Suppressor macrophage treated with lipopolysaccharide for 4 hours (primary cell): Measurements from ENCODE around the gene ITCH.
"Not testable (repeated sequence)": the region's sequence is repeated elsewhere in the genome, so short reads cannot be mapped to it uniquely, and the experiment has no call there.

Source experiments
- DNase-seq: peaks from one replicate; pipeline ENCODE4 v3.0.0-alpha.2; 2020

The ITCH gene

GRCh38 chr20:34514897-34515483 lies 151.9 kb downstream of the ITCH start:
- peak; percentile 21 for DNase-seq

- DNase-seq = peak; percentile 34
These were observed 152.6 kb downstream of the ITCH start for GRCh38 chr20:34515484-34516246.

GRCh38 chr20:34516247-34517113 lies 153.4 kb downstream of the ITCH start, which contains the start of gene DYNLRB1:
TSS of gene DYNLRB1 (plus strand) at chr20:34516422. CDS start at chr20:34516459, 37 bp downstream.
- peak; percentile 99 for DNase-seq

GRCh38 chr20:34517114-34517505 lies 154.0 kb downstream of the ITCH start:
- DNase-seq = peak; percentile 41

- not testable (repeated sequence) for DNase-seq
These were observed 155.8 kb downstream of the ITCH start for GRCh38 chr20:34518863-34519262.

GRCh38 chr20:34519841-34520240 lies 156.8 kb downstream of the ITCH start:
- DNase-seq = not testable (repeated sequence)

GRCh38 chr20:34522969-34523871 lies 160.1 kb downstream of the ITCH start:
- DNase-seq = peak; percentile 21

GRCh38 chr20:34524426-34524825 lies 161.4 kb downstream of the ITCH start:
- no peak for DNase-seq

- no peak for DNase-seq
These were observed 162.3 kb downstream of the ITCH start for GRCh38 chr20:34525342-34525708.

GRCh38 chr20:34525709-34526416 lies 162.8 kb downstream of the ITCH start:
- peak; percentile 4 for DNase-seq

GRCh38 chr20:34526466-34526865 lies 163.4 kb downstream of the ITCH start:
- DNase-seq = no peak

GRCh38 chr20:34527016-34527415 lies 163.9 kb downstream of the ITCH start:
- no peak for DNase-seq

GRCh38 chr20:34528921-34529297 lies 165.8 kb downstream of the ITCH start:
- DNase-seq = no peak

GRCh38 chr20:34529742-34530141 lies 166.7 kb downstream of the ITCH start:
- no peak for DNase-seq

GRCh38 chr20:34530342-34530741 lies 167.3 kb downstream of the ITCH start:
- DNase-seq = no peak

GRCh38 chr20:34531608-34532265 lies 168.7 kb downstream of the ITCH start:
- DNase-seq = no peak

- DNase-seq = no peak
These were observed 169.2 kb downstream of the ITCH start for GRCh38 chr20:34532320-34532719.

- DNase-seq = no peak
These were observed 169.7 kb downstream of the ITCH start for GRCh38 chr20:34532756-34533155.

GRCh38 chr20:34534391-34535165 lies 171.5 kb downstream of the ITCH start:
- no peak for DNase-seq

GRCh38 chr20:34535301-34535840 lies 172.3 kb downstream of the ITCH start:
- no peak for DNase-seq
